Measurements from ENCODE around the gene ARHGAP27. TPM values are rescaled to one million over a fixed set of nuclear protein-coding genes. Genes with fewer than 3 reads are reported as not detected.

The ARHGAP27 gene
- total RNA-seq, 1 experiment from 2014 or later: 12.9 TPM

DNA sequence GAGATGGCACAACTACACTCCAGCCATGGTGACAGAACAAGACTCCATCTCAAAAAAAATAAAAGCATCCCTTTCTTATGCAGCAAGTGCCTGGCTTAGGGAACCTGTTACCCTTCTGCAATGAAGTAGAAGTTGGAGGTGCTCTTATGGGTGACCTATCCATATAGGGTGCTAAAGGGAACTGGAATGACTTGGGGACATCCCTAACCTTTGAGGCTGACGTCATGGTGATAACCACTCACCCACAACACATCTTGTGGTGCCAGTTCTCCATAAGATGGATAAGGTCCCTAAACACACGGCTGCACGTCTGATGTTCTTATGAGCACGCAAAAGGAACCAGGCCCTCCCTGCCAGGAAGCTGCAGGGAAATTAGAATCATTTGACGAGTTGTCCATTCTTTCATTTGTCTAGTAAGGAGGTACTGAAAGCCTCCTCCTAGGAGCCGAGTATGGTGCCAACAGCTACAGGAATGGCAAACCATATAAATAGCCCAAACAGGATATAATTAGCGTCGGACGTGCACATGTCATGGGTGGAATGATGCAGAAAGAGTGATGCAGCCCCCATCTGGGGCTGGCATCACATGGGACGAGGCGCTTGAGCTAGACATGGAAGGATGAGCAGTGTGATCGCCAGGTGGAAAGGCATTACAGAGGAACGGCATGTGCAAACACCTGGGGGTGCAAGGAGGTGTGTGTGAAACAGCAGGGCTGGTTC is 52.5 kb downstream of the ARHGAP27 start:
- ATAC-seq: no peak
- ChIA-PET CTCF (interaction anchor here (0.5 to 1.1 kb wide), 4 partner anchors 96 to 245 kb away, joined by 3 to 6 read pairs (median 3); partner anchors contain the start of gene ACBD4), POLR2A (no interaction called here)
- 0 out of 2 replicates have a peak, but pooled peaks cover 3% of the 10 kb centered on the region for H3K9me3 Mint-ChIP-seq
- H3K4me1 Mint-ChIP-seq: peaks cover 33% of the 10 kb centered on the region
- H3K27ac Mint-ChIP-seq: no peak overlapping the region
- H3K36me3 Mint-ChIP-seq: no peaks in the 10 kb centered on the region
- no peak for DNase-seq (ENCODE audit: low spot score)
- no peak overlapping the region for H3K4me3 Mint-ChIP-seq
- peaks cover 13% of the 10 kb centered on the region for H3K27me3 Mint-ChIP-seq (ENCODE audit: low read depth)
- TF ChIP-seq GABPB1 (CRISPR knock-in tag; IDR thresholded peaks at IDR 0.05): no peak
- TF ChIP-seq, protein P1, sequence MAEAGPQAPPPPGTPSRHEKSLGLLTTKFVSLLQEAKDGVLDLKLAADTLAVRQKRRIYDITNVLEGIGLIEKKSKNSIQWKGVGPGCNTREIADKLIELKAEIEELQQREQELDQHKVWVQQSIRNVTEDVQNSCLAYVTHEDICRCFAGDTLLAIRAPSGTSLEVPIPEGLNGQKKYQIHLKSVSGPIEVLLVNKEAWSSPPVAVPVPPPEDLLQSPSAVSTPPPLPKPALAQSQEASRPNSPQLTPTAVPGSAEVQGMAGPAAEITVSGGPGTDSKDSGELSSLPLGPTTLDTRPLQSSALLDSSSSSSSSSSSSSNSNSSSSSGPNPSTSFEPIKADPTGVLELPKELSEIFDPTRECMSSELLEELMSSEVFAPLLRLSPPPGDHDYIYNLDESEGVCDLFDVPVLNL (CRISPR knock-in tag; IDR thresholded peaks at IDR 0.05; ENCODE audit: borderline replicate concordance, low read depth): no peak
- TF ChIP-seq, protein P2, sequence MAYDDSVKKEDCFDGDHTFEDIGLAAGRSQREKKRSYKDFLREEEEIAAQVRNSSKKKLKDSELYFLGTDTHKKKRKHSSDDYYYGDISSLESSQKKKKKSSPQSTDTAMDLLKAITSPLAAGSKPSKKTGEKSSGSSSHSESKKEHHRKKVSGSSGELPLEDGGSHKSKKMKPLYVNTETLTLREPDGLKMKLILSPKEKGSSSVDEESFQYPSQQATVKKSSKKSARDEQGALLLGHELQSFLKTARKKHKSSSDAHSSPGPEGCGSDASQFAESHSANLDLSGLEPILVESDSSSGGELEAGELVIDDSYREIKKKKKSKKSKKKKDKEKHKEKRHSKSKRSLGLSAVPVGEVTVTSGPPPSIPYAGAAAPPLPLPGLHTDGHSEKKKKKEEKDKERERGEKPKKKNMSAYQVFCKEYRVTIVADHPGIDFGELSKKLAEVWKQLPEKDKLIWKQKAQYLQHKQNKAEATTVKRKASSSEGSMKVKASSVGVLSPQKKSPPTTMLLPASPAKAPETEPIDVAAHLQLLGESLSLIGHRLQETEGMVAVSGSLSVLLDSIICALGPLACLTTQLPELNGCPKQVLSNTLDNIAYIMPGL (CRISPR knock-in tag; IDR thresholded peaks at IDR 0.05): no peak
- TF ChIP-seq, protein P3, sequence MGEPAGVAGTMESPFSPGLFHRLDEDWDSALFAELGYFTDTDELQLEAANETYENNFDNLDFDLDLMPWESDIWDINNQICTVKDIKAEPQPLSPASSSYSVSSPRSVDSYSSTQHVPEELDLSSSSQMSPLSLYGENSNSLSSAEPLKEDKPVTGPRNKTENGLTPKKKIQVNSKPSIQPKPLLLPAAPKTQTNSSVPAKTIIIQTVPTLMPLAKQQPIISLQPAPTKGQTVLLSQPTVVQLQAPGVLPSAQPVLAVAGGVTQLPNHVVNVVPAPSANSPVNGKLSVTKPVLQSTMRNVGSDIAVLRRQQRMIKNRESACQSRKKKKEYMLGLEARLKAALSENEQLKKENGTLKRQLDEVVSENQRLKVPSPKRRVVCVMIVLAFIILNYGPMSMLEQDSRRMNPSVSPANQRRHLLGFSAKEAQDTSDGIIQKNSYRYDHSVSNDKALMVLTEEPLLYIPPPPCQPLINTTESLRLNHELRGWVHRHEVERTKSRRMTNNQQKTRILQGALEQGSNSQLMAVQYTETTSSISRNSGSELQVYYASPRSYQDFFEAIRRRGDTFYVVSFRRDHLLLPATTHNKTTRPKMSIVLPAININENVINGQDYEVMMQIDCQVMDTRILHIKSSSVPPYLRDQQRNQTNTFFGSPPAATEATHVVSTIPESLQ (CRISPR knock-in tag; IDR thresholded peaks at IDR 0.05): no peak
- TF ChIP-seq, protein P4, sequence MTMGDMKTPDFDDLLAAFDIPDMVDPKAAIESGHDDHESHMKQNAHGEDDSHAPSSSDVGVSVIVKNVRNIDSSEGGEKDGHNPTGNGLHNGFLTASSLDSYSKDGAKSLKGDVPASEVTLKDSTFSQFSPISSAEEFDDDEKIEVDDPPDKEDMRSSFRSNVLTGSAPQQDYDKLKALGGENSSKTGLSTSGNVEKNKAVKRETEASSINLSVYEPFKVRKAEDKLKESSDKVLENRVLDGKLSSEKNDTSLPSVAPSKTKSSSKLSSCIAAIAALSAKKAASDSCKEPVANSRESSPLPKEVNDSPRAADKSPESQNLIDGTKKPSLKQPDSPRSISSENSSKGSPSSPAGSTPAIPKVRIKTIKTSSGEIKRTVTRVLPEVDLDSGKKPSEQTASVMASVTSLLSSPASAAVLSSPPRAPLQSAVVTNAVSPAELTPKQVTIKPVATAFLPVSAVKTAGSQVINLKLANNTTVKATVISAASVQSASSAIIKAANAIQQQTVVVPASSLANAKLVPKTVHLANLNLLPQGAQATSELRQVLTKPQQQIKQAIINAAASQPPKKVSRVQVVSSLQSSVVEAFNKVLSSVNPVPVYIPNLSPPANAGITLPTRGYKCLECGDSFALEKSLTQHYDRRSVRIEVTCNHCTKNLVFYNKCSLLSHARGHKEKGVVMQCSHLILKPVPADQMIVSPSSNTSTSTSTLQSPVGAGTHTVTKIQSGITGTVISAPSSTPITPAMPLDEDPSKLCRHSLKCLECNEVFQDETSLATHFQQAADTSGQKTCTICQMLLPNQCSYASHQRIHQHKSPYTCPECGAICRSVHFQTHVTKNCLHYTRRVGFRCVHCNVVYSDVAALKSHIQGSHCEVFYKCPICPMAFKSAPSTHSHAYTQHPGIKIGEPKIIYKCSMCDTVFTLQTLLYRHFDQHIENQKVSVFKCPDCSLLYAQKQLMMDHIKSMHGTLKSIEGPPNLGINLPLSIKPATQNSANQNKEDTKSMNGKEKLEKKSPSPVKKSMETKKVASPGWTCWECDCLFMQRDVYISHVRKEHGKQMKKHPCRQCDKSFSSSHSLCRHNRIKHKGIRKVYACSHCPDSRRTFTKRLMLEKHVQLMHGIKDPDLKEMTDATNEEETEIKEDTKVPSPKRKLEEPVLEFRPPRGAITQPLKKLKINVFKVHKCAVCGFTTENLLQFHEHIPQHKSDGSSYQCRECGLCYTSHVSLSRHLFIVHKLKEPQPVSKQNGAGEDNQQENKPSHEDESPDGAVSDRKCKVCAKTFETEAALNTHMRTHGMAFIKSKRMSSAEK (CRISPR knock-in tag; IDR thresholded peaks at IDR 0.05; ENCODE audit: borderline replicate concordance): no peak
- TF ChIP-seq, protein P5, sequence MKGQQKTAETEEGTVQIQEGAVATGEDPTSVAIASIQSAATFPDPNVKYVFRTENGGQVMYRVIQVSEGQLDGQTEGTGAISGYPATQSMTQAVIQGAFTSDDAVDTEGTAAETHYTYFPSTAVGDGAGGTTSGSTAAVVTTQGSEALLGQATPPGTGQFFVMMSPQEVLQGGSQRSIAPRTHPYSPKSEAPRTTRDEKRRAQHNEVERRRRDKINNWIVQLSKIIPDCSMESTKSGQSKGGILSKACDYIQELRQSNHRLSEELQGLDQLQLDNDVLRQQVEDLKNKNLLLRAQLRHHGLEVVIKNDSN (CRISPR knock-in tag; IDR thresholded peaks at IDR 0.05): no peak
- TF ChIP-seq TEAD4 (CRISPR knock-in tag; IDR thresholded peaks at IDR 0.05): no peak
- TF ChIP-seq, protein P6, sequence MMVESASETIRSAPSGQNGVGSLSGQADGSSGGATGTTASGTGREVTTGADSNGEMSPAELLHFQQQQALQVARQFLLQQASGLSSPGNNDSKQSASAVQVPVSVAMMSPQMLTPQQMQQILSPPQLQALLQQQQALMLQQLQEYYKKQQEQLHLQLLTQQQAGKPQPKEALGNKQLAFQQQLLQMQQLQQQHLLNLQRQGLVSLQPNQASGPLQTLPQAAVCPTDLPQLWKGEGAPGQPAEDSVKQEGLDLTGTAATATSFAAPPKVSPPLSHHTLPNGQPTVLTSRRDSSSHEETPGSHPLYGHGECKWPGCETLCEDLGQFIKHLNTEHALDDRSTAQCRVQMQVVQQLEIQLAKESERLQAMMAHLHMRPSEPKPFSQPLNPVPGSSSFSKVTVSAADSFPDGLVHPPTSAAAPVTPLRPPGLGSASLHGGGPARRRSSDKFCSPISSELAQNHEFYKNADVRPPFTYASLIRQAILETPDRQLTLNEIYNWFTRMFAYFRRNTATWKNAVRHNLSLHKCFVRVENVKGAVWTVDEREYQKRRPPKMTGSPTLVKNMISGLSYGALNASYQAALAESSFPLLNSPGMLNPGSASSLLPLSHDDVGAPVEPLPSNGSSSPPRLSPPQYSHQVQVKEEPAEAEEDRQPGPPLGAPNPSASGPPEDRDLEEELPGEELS (CRISPR knock-in tag; IDR thresholded peaks at IDR 0.05): no peak
- no peak for TF ChIP-seq SMAD3 (CRISPR knock-in tag; IDR thresholded peaks at IDR 0.05; ENCODE audit: borderline replicate concordance)
- no peak for TF ChIP-seq NR1H2 (CRISPR knock-in tag; IDR thresholded peaks at IDR 0.05)
- no peak for TF ChIP-seq CREB1 (CRISPR knock-in tag; IDR thresholded peaks at IDR 0.05)
- TF ChIP-seq, protein P7, sequence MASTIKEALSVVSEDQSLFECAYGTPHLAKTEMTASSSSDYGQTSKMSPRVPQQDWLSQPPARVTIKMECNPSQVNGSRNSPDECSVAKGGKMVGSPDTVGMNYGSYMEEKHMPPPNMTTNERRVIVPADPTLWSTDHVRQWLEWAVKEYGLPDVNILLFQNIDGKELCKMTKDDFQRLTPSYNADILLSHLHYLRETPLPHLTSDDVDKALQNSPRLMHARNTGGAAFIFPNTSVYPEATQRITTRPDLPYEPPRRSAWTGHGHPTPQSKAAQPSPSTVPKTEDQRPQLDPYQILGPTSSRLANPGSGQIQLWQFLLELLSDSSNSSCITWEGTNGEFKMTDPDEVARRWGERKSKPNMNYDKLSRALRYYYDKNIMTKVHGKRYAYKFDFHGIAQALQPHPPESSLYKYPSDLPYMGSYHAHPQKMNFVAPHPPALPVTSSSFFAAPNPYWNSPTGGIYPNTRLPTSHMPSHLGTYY (CRISPR knock-in tag; IDR thresholded peaks at IDR 0.05): no peak
- TF ChIP-seq, protein P8, sequence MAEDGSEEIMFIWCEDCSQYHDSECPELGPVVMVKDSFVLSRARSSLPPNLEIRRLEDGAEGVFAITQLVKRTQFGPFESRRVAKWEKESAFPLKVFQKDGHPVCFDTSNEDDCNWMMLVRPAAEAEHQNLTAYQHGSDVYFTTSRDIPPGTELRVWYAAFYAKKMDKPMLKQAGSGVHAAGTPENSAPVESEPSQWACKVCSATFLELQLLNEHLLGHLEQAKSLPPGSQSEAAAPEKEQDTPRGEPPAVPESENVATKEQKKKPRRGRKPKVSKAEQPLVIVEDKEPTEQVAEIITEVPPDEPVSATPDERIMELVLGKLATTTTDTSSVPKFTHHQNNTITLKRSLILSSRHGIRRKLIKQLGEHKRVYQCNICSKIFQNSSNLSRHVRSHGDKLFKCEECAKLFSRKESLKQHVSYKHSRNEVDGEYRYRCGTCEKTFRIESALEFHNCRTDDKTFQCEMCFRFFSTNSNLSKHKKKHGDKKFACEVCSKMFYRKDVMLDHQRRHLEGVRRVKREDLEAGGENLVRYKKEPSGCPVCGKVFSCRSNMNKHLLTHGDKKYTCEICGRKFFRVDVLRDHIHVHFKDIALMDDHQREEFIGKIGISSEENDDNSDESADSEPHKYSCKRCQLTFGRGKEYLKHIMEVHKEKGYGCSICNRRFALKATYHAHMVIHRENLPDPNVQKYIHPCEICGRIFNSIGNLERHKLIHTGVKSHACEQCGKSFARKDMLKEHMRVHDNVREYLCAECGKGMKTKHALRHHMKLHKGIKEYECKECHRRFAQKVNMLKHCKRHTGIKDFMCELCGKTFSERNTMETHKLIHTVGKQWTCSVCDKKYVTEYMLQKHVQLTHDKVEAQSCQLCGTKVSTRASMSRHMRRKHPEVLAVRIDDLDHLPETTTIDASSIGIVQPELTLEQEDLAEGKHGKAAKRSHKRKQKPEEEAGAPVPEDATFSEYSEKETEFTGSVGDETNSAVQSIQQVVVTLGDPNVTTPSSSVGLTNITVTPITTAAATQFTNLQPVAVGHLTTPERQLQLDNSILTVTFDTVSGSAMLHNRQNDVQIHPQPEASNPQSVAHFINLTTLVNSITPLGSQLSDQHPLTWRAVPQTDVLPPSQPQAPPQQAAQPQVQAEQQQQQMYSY (CRISPR knock-in tag; IDR thresholded peaks at IDR 0.05): no peak

Measured in WTC11 (cell line).